GM19099 (cell line): ENCODE measurements around the gene MAZ.

Experiments used
- POLR2A ChIP-seq: IDR thresholded peaks from 3 replicates; pipeline ENCODE4 v1.6.1; 2011; ENCODE audit warnings: low read depth; ENCODE audit not compliant: insufficient read length; ENCODE audit errors: extremely low read depth

MAZ gene

GRCh38 chr16:29806641-29807425, 504 bp downstream of the MAZ start:
- peak; percentile 55 for TF ChIP-seq POLR2A

GRCh38 chr16:29807426-29808218, 1.3 kb downstream of the MAZ start:
- peak; percentile 54 for TF ChIP-seq POLR2A

GRCh38 chr16:29808219-29808900, 2.0 kb downstream of the MAZ start:
- TF ChIP-seq POLR2A: peak; percentile 0

GRCh38 chr16:29809031-29809747, 2.9 kb downstream of the MAZ start:
- TF ChIP-seq POLR2A: no peak

GRCh38 chr16:29809850-29810698, 3.7 kb downstream of the MAZ start:
- no peak for TF ChIP-seq POLR2A

- TF ChIP-seq POLR2A: no peak
Measured at GRCh38 chr16:29810699-29811169, 4.4 kb downstream of the MAZ start.

GRCh38 chr16:29811170-29811895, 5.0 kb downstream of the MAZ start:
- TF ChIP-seq POLR2A: peak; percentile 12

GRCh38 chr16:29811896-29812665, 5.8 kb downstream of the MAZ start, which contains the start of gene PRRT2:
PRRT2 (plus strand) TSS chr16:29812193; CDS start chr16:29813055, 862 bp downstream.
- TF ChIP-seq POLR2A: no peak

- no peak for TF ChIP-seq POLR2A
Measured at GRCh38 chr16:29812754-29813643, 6.7 kb downstream of the MAZ start.

GRCh38 chr16:29813644-29814562, 7.6 kb downstream of the MAZ start:
- TF ChIP-seq POLR2A: no peak
